Measurements from ENCODE around the gene TFF2.

Gene TFF2

DNA sequence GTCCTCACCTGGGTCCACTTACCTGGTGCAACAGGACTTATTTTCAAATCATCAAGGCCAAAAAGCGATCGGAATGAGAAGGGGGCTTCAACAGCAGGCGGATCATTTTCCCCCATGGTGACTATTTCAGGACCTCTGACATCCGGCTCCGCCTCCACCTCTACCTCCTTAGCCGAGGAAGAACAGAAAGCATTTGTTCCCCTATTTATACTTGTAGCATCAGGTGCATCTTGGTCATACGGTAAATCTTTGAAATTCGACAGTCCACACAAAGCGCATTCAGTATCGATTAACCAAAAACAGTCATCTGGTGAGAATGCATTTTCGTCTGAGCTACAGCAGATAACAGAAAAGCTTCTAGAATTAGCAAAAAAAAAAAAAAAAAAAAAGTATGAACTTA lies 44.5 kb upstream of the TFF2 start:
- DNase-seq (ENCODE audit: low read depth): no peak
- no peak overlapping the region for H3K4me3 ChIP-seq (ENCODE audit: low read depth, low read length)
- TF ChIP-seq, protein P1, sequence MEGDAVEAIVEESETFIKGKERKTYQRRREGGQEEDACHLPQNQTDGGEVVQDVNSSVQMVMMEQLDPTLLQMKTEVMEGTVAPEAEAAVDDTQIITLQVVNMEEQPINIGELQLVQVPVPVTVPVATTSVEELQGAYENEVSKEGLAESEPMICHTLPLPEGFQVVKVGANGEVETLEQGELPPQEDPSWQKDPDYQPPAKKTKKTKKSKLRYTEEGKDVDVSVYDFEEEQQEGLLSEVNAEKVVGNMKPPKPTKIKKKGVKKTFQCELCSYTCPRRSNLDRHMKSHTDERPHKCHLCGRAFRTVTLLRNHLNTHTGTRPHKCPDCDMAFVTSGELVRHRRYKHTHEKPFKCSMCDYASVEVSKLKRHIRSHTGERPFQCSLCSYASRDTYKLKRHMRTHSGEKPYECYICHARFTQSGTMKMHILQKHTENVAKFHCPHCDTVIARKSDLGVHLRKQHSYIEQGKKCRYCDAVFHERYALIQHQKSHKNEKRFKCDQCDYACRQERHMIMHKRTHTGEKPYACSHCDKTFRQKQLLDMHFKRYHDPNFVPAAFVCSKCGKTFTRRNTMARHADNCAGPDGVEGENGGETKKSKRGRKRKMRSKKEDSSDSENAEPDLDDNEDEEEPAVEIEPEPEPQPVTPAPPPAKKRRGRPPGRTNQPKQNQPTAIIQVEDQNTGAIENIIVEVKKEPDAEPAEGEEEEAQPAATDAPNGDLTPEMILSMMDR (conservative IDR thresholded peaks at IDR 0.05; ENCODE audit: low read depth, low read length): no peak

DNA sequence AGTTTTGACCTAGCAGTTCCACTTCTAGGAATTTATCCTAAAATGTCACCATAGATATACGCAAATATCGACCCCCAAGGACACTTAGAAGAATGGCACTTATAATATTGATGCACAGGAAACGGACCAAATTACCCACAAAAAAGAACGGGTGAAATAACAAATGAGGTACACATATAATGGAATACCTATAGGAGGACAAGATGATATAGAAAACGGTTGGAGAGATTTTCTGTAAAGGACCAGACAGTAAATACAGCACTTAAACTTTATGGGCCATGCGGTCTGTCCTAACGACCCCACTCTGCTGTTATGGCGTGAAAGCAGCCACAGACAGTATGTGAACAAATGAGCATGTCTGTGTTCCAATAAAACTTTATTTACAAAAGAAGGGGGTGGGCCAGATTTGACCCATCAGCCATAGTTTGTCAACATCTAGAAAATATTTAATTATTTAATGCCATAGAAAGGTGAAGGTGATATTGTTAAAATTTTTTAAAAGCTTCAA lies 42.7 kb upstream of the TFF2 start:
- TF ChIP-seq, protein P1 (conservative IDR thresholded peaks at IDR 0.05; ENCODE audit: low read depth, low read length): no peak
- H3K4me3 ChIP-seq (ENCODE audit: low read depth, low read length): no peak overlapping the region
- DNase-seq (ENCODE audit: low read depth): no peak

DNA sequence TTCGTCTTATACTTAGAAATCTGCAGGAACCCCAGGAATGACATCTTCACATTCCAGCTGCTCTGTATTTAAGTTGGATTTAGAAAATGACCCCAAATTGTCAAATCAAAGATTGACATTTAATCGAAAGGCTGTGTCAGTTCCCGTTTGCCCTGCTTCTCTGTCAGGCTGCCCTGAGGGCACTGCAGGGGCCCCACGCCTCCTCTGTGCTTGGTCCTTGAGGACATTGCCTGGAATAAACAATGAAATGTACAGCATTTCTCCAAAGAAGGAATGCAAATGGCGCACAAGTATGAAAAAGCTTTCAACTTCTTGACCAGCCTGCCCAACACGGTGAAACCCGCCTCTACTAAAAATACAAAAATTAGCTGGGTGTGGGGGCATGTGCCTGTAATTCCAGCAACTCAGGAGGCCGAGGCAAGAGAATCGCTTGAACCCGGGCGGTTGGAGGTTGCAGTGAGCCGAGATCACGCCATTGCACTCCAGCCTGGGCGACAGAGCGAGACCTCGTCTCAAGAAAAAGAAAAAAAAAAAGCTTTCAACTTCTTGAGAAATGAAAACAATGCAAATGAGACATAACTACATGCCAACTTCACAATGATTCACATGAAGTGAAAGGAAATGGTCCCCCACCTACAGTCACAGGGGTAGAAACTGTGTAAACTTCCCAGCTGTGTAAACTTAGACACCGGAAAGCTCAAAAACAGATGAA lies 42.1 kb upstream of the TFF2 start:
- TF ChIP-seq, protein P1 (conservative IDR thresholded peaks at IDR 0.05; ENCODE audit: low read depth, low read length): no peak
- no peak overlapping the region for H3K4me3 ChIP-seq (ENCODE audit: low read depth, low read length)
- DNase-seq (ENCODE audit: low read depth): peak; percentile 44

DNA sequence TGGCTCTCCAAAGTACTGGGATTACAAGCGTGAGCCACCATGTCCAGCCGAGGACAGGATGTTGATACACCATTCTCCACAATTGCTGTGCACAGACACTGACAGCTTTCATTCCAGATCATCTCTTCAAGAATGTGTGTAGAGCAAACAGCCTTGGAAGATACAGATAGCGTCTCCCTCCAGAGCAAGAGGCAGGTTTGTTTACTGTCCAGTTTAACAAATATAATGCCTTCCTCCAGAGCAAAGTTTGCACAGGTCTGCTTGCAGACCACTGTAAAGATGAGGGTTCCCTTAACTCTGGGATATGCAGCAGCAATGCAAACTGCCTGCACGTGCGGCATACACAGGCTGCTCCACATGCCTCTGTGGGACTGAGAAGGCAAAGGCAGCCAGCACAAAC lies 40.5 kb upstream of the TFF2 start:
- no peak overlapping the region for H3K4me3 ChIP-seq (ENCODE audit: low read depth, low read length)
- no peak for DNase-seq (ENCODE audit: low read depth)
- TF ChIP-seq, protein P1 (conservative IDR thresholded peaks at IDR 0.05; ENCODE audit: low read depth, low read length): no peak

DNA sequence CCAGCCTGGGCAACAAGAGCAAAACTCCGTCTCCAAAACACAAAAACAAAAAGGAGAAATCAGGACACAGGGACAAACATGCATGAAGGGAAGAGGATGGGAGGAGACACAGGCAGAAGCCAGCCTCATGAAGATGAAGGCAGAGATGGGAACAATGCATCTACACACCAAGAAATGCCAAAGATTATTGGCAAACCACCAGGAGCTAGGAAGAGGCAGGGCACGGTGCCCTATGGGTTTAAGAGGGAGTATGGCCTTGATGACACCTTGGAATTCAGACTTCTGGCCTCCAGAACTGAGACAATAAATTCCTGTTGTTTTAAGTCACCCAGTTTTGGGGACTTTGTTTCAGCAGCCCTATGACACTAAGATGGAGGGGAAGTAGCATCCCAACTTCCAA lies 39.9 kb upstream of the TFF2 start:
- TF ChIP-seq, protein P1 (conservative IDR thresholded peaks at IDR 0.05; ENCODE audit: low read depth, low read length): no peak
- H3K4me3 ChIP-seq (ENCODE audit: low read depth, low read length): no peak overlapping the region
- DNase-seq (ENCODE audit: low read depth): no peak

DNA sequence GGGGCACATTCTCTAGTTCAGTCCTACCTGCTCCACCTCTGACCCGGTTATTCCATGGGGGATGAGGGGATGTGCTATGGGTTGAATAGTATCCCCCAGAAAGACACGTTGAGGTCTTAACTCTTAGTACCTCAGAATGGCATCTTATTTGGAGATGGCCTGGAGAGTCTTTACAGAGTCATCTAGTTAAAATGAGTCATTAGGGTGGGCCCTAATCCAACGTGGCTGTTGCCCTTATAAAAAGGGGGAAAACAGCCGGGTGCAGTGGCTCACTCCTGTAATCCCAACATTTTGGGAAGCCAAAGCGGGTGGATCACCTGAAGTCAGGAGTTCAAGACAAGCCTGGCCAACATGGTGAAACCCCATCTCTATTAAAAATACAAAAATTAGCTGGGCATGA lies 39.4 kb upstream of the TFF2 start:
- no peak overlapping the region for H3K4me3 ChIP-seq (ENCODE audit: low read depth, low read length)
- no peak for DNase-seq (ENCODE audit: low read depth)
- TF ChIP-seq, protein P1 (conservative IDR thresholded peaks at IDR 0.05; ENCODE audit: low read depth, low read length): no peak

DNA sequence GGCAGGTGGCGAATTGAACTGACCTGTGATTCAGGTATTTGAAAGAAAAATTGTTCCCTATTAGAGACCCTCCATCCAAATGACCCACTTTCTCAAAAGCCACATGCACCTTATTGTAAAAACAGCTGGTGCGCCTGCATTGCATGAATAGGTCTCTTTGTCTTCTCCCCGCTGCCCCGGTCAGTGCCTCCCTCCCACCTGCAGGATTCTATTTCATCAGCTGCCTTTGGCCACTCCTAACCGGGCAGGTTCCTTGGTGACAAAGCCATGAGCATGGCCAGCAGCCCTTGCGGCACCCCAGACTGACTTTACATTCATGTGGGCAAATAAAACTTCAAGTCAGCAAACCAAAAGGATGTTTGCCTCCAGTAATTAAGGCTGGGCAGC lies 38.6 kb upstream of the TFF2 start:
- no peak for DNase-seq (ENCODE audit: low read depth)
- TF ChIP-seq, protein P1 (conservative IDR thresholded peaks at IDR 0.05; ENCODE audit: low read depth, low read length): no peak
- no peak overlapping the region for H3K4me3 ChIP-seq (ENCODE audit: low read depth, low read length)

Data from choroid plexus epithelial cell (primary cell).